Subcutaneous adipose tissue (tissue), 4 donors: ENCODE results near the gene WDR89. TPM values are rescaled to one million over a fixed set of nuclear protein-coding genes. Genes with fewer than 3 reads are reported as not detected.

Experiments used
- CTCF ChIP-seq: fragments of 450-650 bp; IDR thresholded peaks from one replicate; pipeline ENCODE4 v1.5.1; 2016; ENCODE audit warnings: low read depth, mild to moderate bottlenecking, control low read depth, antibody characterized with exemption, moderate library complexity
- small RNA-seq: library from RNA; depleted of rRNA; stranded (forward); fragments of <200 nt; gene quantifications from one replicate; pipeline ENCODE3, GENCODE V24; 2016
- total RNA-seq, 4 donors: library from RNA; depleted of rRNA; stranded (reverse); fragments of >200 nt; gene quantifications; one replicate each; pipeline ENCODE4 v1.1.0, GENCODE V29; 2016

Gene WDR89
- total RNA-seq, 4 donors from 2014 or later = 4.1 to 12.4 (median 5.8) TPM

GRCh38 chr14:63547798-63548335, 93.8 kb downstream of the WDR89 start:
- TF ChIP-seq CTCF = no peak

Small RNA genes within 50 kb of the gene (small RNA-seq; reads per million reads assigned to genes)
- not detected for gene RF00012
- 0.49 reads per million for gene RF00019
- gene RNU6-1162P = not detected
- not detected for gene RNU6-597P

Other genes with a start within 250 kb of the WDR89 start
- gene PPP2R5E, start 98.5 kb downstream of the WDR89 start, total RNA-seq = 10 to 100 TPM; 23.7 to 41.1 (median 25.5) TPM
- 10 to 100 TPM; 18.1 to 35.2 (median 32.0) TPM for gene SGPP1, start 86.2 kb upstream of the WDR89 start, total RNA-seq
- gene SYNE2, start 211.1 kb upstream of the WDR89 start, total RNA-seq = 100 to 1,000 TPM; 136 to 323 (median 215) TPM